Measurements from ENCODE around the gene HOXB9.
A peak's percentile ranks its signal among the peaks of the same experiment; 100 is the strongest.

Gene HOXB9

GRCh38 chr17:48639136-48639535 lies 13.0 kb upstream of the HOXB9 start:
- DNase-seq: peak; percentile 13

- no peak for DNase-seq
These were observed 11.4 kb upstream of the HOXB9 start for GRCh38 chr17:48637323-48638260.

DNA sequence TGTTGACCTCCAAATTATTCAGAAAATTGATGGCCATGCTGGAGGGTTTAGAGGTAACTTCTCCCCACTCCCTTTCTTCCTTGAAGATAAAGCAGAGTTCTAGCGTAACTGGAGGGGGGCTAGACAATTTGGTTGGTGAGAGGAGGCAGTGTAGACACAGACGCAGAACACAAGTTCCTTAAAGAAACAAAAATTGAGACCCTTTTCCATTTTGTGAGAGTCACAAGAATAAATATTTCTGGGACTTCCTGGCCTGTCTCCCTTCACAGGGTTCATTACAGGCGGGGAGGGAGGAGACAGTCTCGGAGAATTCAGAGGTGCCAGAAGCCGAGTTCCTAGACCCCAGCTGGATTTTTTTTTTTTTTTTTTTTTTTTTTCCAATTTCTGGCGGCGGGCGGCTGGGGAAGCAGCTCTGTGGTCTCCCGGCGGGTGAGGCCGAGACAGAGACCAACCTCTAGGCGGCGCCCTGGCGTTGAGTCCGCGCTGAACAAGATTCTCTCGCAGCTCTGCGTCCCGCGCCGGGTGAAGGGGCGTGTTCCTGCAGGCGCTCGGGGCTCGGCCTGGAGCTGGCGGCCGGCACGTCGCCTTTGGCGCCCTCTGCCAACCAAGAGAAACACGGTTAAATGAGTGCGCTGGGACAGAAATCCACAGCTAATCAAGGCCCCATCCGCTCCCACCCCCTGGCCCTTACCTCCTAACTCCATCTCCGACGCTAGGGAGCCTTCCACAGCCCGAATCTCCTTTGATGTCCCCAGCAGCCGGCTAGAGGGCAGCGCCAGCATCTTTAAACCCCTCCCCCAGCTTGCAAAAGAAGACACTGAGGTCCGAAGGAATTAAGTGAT lies 10.2 kb upstream of the HOXB9 start:
- peak; percentile 87 for DNase-seq

- no peak for DNase-seq
These were observed 8.5 kb upstream of the HOXB9 start for GRCh38 chr17:48634493-48635208.

- no peak for DNase-seq
These were observed 7.1 kb upstream of the HOXB9 start for GRCh38 chr17:48633266-48633677.

DNA sequence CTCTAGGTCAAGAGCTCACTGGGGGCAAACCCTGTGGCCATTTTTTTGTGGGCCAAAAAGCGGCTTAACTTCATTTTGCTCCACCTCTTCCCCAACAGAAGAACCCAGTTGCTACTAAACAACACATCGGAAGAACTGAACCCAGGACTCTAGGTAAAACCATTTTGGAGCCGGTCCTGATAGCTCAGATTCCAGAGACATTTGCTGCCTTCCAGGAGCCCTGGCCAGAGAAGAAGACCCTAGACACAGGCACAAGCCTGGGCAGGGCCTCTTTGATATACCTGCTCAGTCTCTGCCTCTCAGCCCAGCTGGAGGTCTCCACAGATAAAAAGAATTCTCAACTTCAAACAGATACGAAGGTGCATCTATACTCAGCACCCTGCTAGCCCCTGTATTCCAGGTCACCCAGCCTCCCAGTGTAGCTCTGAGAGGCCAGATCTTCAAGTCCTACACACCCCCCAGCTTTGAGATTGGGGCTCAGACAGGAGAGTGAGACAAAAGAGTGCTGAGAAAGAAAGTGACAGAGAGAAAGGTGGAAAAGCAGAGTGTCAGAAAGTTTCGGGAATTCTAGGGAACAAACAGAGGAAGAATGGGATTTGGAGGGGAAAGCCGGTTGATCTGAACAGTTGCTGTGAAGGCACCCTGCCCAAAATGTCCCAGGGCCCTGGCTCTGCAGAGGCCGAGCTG lies 6.6 kb upstream of the HOXB9 start:
- DNase-seq: no peak

- no peak for DNase-seq
These were observed 5.8 kb upstream of the HOXB9 start for GRCh38 chr17:48631693-48632578.

- no peak for DNase-seq
These were observed 5.0 kb upstream of the HOXB9 start for GRCh38 chr17:48630925-48631692.

GRCh38 chr17:48630009-48630924 lies 4.1 kb upstream of the HOXB9 start:
- no peak for DNase-seq

DNA sequence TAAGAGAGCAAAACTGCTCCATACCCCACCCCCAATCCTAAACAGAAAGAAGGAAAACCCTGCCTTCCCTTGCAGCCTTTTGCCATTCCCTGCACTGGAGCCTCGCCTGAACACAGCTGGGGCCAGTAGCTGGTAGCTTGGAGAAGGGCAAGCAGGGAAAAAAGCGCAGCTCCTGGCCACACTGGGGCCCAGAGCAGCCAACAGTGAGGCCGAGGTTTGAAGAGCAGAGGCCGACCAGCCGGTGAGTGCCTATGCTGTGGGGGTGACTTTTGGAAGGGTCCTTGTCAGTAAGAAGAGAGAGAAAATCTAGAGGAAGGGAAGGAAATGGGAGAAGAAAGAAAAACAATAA lies 3.2 kb upstream of the HOXB9 start:
- no peak for DNase-seq

- peak; percentile 35 for DNase-seq
These were observed 2.7 kb upstream of the HOXB9 start for GRCh38 chr17:48628649-48629410.

- peak; percentile 35 for DNase-seq
These were observed 1.7 kb upstream of the HOXB9 start for GRCh38 chr17:48627623-48628521.

DNA sequence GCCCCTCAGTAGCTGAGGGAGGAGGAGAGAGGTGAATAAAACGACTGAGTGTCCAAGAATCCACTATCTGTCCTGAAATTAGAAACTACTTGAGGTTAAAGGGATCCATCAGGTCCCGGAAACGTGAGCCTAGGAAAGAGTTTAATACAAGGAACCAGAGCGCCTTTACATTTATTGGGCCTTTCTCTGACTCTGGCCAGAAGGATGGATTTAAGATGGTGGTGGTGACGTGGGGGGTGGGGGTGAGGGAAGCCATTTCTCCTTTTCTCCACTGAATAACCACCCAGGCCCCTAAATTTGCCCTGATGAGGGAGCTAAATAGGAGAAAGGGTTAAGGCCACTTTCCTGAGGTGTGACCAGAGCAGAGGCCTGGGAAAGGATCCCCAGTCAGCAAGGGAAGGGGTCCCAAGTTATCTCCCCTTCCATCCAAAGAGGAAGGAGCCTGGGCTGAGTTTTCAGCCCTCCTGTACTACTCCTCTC lies 1.0 kb upstream of the HOXB9 start:
- no peak for DNase-seq

DNA sequence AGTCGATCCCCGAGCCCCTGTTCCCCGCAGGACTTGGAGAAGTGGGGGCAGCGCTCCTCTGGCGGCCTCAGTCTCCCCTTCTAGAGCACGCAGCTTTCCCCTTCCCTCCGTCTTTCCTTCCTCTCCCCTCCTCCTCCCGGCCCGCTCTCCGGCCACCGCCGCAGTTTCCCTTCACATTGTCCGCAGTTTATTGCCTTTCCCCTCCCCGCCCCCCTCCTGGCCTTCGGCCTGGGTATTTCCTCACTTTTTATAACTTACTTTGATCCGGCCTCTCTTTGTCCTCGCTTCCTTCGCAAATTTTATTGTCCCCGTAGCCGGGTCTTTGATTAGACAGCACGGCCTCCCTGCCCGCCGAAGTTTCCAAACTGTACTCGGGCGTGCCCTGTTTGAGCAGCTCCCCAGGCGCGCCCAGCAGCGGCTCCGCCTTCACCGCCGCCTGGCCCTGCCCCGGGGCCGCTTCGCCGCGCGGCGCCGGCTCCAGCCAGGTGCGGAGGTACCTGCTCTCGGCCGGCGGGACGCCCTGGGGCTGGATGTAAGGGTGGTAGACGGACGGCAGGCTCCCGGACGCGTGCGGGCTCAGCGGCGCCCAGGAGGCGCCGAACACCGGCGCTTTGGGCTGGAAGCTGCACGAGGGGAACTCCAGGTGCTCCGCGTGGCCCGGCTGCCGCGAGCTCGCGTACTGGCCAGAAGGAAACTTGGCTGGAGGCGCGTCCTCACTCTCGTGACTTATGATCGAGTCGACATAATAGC lies 488 bp downstream of the HOXB9 start:
- DNase-seq: peak; percentile 81

- peak; percentile 83 for DNase-seq
These were observed 1.3 kb downstream of the HOXB9 start for GRCh38 chr17:48624544-48625494.

- no peak for DNase-seq
These were observed 2.0 kb downstream of the HOXB9 start for GRCh38 chr17:48624118-48624517.

All from NCI-H69 (cell line).